WERI-Rb-1 (cell line): ENCODE data around the gene AR.

Experiments used
- DNase-seq: peaks from one replicate; pipeline ENCODE4 v3.0.0-alpha.2; 2020
- H3K27ac ChIP-seq: fragments of 250-450 bp; sonication (Bioruptor Pico); 2 replicates; pipeline ENCODE4 v1.5.1; 2020; ENCODE audit warnings: mild to moderate bottlenecking, moderate library complexity
- H3K27me3 ChIP-seq: fragments of 250-450 bp; sonication (Bioruptor Pico); 2 replicates; pipeline ENCODE4 v1.5.1; 2021; ENCODE audit warnings: mild to moderate bottlenecking, low read depth, moderate library complexity; ENCODE audit not compliant: insufficient read depth, severe bottlenecking
- H3K36me3 ChIP-seq: fragments of 250-450 bp; sonication (Bioruptor Pico); 2 replicates; pipeline ENCODE4 v1.5.1; 2020; ENCODE audit warnings: mild to moderate bottlenecking, moderate library complexity
- H3K4me3 ChIP-seq: 2 replicates; pipeline ENCODE4 v1.5.1; 2011; ENCODE audit warnings: low read depth, mild to moderate bottlenecking, control low read depth, low read length
- H3K9me3 ChIP-seq: fragments of 250-450 bp; sonication (Bioruptor Pico); 2 replicates; pipeline ENCODE4 v1.5.1; 2021; ENCODE audit warnings: mild to moderate bottlenecking, moderate library complexity; ENCODE audit not compliant: severe bottlenecking
- TF ChIP-seq, protein P1 (sequence below): IDR thresholded peaks from 2 replicates; pipeline ENCODE4 v1.5.1; 2011; ENCODE audit warnings: low read depth, mild to moderate bottlenecking, control low read depth, inconsistent platforms, low read length

AR gene

DNA sequence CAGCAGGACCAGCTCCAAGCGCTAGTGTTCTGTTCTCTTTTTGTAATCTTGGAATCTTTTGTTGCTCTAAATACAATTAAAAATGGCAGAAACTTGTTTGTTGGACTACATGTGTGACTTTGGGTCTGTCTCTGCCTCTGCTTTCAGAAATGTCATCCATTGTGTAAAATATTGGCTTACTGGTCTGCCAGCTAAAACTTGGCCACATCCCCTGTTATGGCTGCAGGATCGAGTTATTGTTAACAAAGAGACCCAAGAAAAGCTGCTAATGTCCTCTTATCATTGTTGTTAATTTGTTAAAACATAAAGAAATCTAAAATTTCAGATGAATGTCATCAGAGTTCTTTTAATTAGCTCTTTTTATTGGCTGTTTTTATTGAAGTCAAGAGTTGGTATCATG is 186.5 kb downstream of the AR start:
- Histone ChIP-seq H3K27me3 (no peaks in the 10 kb centered on the region), H3K9me3 (no peaks in the 10 kb centered on the region), H3K36me3 (no peaks in the 10 kb centered on the region), H3K4me3 (no peak overlapping the region), H3K27ac (no peak overlapping the region)
- TF ChIP-seq, protein P1, sequence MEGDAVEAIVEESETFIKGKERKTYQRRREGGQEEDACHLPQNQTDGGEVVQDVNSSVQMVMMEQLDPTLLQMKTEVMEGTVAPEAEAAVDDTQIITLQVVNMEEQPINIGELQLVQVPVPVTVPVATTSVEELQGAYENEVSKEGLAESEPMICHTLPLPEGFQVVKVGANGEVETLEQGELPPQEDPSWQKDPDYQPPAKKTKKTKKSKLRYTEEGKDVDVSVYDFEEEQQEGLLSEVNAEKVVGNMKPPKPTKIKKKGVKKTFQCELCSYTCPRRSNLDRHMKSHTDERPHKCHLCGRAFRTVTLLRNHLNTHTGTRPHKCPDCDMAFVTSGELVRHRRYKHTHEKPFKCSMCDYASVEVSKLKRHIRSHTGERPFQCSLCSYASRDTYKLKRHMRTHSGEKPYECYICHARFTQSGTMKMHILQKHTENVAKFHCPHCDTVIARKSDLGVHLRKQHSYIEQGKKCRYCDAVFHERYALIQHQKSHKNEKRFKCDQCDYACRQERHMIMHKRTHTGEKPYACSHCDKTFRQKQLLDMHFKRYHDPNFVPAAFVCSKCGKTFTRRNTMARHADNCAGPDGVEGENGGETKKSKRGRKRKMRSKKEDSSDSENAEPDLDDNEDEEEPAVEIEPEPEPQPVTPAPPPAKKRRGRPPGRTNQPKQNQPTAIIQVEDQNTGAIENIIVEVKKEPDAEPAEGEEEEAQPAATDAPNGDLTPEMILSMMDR = no peak
- DNase-seq = no peak

DNA sequence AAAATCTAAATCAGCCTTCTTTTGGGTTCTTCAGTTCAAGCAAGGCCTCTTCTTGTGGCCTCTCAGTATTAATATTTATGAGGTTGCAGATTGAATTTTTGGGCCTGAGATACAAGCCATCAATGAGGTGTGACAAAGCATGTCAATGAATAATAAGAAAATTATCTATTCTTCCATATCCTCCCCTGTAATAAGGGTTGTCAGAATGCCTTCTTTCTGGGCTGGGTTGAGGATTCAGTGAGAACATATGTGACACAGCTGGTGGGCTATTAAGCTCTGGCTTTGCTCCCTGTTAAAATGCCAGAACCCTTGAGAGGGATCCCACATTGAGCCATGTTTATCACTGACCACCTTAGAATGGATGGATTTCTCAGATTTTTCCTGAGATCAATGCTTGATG is 187.2 kb downstream of the AR start:
- Histone ChIP-seq H3K27ac (no peak overlapping the region), H3K27me3 (no peaks in the 10 kb centered on the region), H3K36me3 (no peaks in the 10 kb centered on the region), H3K4me3 (no peak overlapping the region), H3K9me3 (no peaks in the 10 kb centered on the region)
- no peak for DNase-seq
- TF ChIP-seq, protein P1 = no peak

DNA sequence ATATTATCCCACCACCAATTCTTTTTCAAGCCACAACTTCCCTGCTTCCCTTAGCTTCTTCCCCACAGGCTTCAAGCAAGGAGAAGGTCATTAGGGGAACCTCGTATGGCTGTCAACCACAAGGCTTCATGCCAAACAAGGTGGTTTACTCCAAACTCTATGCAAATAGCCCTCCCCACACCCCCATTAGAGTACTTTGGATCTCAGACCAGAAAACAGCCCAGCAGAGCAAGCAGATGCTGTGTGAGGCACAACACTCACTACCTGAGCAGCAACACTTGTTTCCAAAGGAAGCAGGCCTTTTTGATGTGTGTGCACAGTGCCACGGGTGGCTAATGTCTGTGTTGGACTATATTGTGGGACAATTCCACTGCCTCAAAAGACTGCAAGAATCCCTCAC is 189.0 kb downstream of the AR start:
- DNase-seq = no peak
- Histone ChIP-seq H3K27me3 (no peaks in the 10 kb centered on the region), H3K36me3 (no peaks in the 10 kb centered on the region), H3K4me3 (no peak overlapping the region), H3K9me3 (no peaks in the 10 kb centered on the region), H3K27ac (no peak overlapping the region)
- TF ChIP-seq, protein P1 = no peak

DNA sequence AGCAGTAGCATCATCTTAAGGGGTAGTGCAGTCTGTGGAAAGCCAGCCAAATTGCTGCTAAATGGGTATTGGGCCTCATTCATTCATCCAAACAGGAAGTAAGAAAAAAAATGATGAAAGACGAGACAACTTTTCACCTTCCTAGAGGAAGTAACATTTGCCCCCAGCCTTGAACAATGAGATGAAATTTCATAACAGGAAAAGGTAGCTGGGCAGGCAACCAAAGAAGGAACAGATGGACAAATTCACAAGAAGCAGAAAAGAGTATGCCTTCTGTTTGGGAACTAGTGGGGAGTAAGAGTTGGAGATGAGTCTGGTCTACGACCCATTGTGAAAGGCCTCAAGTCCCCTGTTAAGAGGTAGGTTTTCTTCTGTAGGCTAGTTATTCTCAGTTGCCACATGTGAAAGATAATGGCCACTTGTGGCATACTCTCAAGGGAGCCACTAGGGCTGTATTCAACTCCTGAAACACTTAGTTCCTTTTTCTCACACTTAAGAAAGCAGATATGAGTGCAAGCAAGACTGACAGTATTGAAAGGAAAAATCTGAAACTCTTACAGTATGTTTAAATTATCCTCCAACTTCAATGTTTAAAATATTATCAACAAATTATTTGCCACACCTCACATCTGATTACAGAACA is 190.4 kb downstream of the AR start:
- Histone ChIP-seq H3K36me3 (no peaks in the 10 kb centered on the region), H3K27ac (no peak overlapping the region), H3K4me3 (no peak overlapping the region), H3K27me3 (no peaks in the 10 kb centered on the region), H3K9me3 (no peaks in the 10 kb centered on the region)
- TF ChIP-seq, protein P1 = no peak
- no peak for DNase-seq

DNA sequence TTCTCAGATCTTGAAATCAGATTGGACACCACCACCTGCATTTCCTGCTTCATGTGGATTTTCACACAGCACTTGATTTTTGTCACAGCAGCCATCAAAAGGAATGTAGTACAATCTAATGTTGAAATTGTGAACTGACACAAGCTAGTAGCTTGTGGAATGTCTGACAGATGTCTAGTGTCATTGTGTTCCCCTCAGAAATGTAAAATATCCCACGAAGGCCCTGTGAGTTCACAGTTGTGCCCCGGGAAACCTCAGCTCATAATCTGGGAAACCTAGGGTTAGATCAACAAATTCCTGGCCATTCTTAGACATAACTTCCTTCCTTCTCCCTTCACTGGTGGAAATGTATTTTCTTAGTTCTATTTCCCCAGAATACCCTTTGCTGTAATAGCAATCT is 205.7 kb downstream of the AR start:
- Histone ChIP-seq H3K9me3 (no peaks in the 10 kb centered on the region), H3K27me3 (peaks cover 12% of the 10 kb centered on the region), H3K4me3 (no peak overlapping the region), H3K27ac (no peak overlapping the region), H3K36me3 (no peaks in the 10 kb centered on the region)
- DNase-seq = no peak
- TF ChIP-seq, protein P1 = no peak

DNA sequence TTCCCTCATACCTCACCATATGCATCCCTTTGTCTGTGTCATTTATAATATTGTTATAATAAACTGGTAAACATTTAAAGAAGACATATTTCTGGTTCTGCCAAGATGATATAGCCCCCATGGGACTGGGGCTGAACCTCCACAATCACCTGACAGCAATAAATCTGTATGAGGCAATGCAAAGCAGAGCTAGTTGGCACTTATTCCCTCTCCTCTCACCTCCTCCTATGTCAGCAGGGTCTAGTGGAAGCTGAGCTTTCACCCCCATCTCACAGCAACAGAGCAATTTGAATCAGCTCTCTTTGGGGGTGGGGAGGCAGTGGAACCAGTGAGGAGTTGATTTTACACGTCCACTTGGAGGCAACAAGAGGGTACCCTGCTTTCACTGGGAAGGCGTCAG is 206.9 kb downstream of the AR start:
- H3K9me3 ChIP-seq = no peaks in the 10 kb centered on the region
- TF ChIP-seq, protein P1 = no peak

More for the DNA sequence above, 206.9 kb downstream of the AR start:
- Histone ChIP-seq H3K27ac (no peak overlapping the region), H3K4me3 (no peak overlapping the region), H3K27me3 (peaks cover 17% of the 10 kb centered on the region), H3K36me3 (no peaks in the 10 kb centered on the region)
- DNase-seq = no peak
